ENCODE results near the gene GLT1D1.

GLT1D1 gene

GRCh38 chr12:128974881-128975280, 121.6 kb downstream of the GLT1D1 start:
- no peak for ATAC-seq
- Mint-ChIP-seq H3K4me1 (peaks cover 8% of the 10 kb centered on the region), H3K9me3 (no peaks in the 10 kb centered on the region), H3K36me3 (peaks cover 6% of the 10 kb centered on the region), H3K27ac (no peak overlapping the region), H3K4me3 (no peak overlapping the region)
- DNase-seq (ENCODE audit: low spot score in 2 of 2): no peak

- Mint-ChIP-seq H3K9me3 (no peaks in the 10 kb centered on the region), H3K4me1 (no peaks in the 10 kb centered on the region), H3K4me3 (no peak overlapping the region), H3K27ac (no peak overlapping the region), H3K36me3 (peaks cover 6% of the 10 kb centered on the region)
- peak; percentile 58 for ATAC-seq
- peak in 1 of 2 donors; percentile 50 for DNase-seq (ENCODE audit: low spot score in 2 of 2)
Observed at GRCh38 chr12:128976120-128976738, 123.0 kb downstream of the GLT1D1 start.

- Mint-ChIP-seq H3K36me3 (peaks cover 6% of the 10 kb centered on the region), H3K4me3 (no peak overlapping the region), H3K4me1 (no peaks in the 10 kb centered on the region), H3K27ac (no peak overlapping the region), H3K9me3 (no peaks in the 10 kb centered on the region)
- ATAC-seq (no peak), DNase-seq (ENCODE audit: low spot score in 2 of 2) (no peak)
Observed at GRCh38 chr12:128977441-128977840, 124.2 kb downstream of the GLT1D1 start.

GRCh38 chr12:128978067-128978466, 124.8 kb downstream of the GLT1D1 start:
- no peak overlapping the region for H3K27ac Mint-ChIP-seq
- DNase-seq (ENCODE audit: low spot score in 2 of 2): no peak

GRCh38 chr12:128980623-128981022, 127.3 kb downstream of the GLT1D1 start:
- DNase-seq (ENCODE audit: low spot score in 2 of 2) (no peak), ATAC-seq (no peak)
- Mint-ChIP-seq H3K4me1 (no peaks in the 10 kb centered on the region), H3K4me3 (no peak overlapping the region), H3K27ac (no peak overlapping the region), H3K36me3 (no peaks in the 10 kb centered on the region), H3K9me3 (no peaks in the 10 kb centered on the region)

More at GRCh38 chr12:128978067-128978466, 124.8 kb downstream of the GLT1D1 start:
- ATAC-seq: no peak
- H3K36me3 Mint-ChIP-seq: peaks cover 6% of the 10 kb centered on the region
- H3K9me3 Mint-ChIP-seq: no peaks in the 10 kb centered on the region
- no peak overlapping the region for H3K4me3 Mint-ChIP-seq
- H3K4me1 Mint-ChIP-seq: no peaks in the 10 kb centered on the region

GRCh38 chr12:128981971-128982533, 128.8 kb downstream of the GLT1D1 start:
- Mint-ChIP-seq H3K27ac (no peak overlapping the region), H3K9me3 (no peaks in the 10 kb centered on the region), H3K4me3 (no peak overlapping the region), H3K36me3 (no peaks in the 10 kb centered on the region), H3K4me1 (no peaks in the 10 kb centered on the region)
- DNase-seq (ENCODE audit: low spot score in 2 of 2): no peak
- ATAC-seq: no peak

- no peak overlapping the region for H3K4me3 Mint-ChIP-seq
- DNase-seq (ENCODE audit: low spot score in 2 of 2) (no peak), ATAC-seq (peak; percentile 16)
- no peaks in the 10 kb centered on the region for H3K4me1 Mint-ChIP-seq
- H3K36me3 Mint-ChIP-seq: no peaks in the 10 kb centered on the region
- no peaks in the 10 kb centered on the region for H3K9me3 Mint-ChIP-seq
- H3K27ac Mint-ChIP-seq: no peak overlapping the region
Observed at GRCh38 chr12:128982933-128983332, 129.7 kb downstream of the GLT1D1 start.

GRCh38 chr12:128983371-128983770, 130.1 kb downstream of the GLT1D1 start:
- H3K36me3 Mint-ChIP-seq: no peaks in the 10 kb centered on the region
- no peaks in the 10 kb centered on the region for H3K4me1 Mint-ChIP-seq
- H3K9me3 Mint-ChIP-seq: no peaks in the 10 kb centered on the region
- no peak for ATAC-seq
- no peak for DNase-seq (ENCODE audit: low spot score in 2 of 2)
- no peak overlapping the region for H3K4me3 Mint-ChIP-seq
- no peak overlapping the region for H3K27ac Mint-ChIP-seq

- ATAC-seq (no peak), DNase-seq (ENCODE audit: low spot score in 2 of 2) (no peak)
- no peaks in the 10 kb centered on the region for H3K9me3 Mint-ChIP-seq
- H3K27ac Mint-ChIP-seq: no peak overlapping the region
- no peaks in the 10 kb centered on the region for H3K4me1 Mint-ChIP-seq
- H3K4me3 Mint-ChIP-seq: no peak overlapping the region
- no peaks in the 10 kb centered on the region for H3K36me3 Mint-ChIP-seq
Observed at GRCh38 chr12:128986957-128987356, 133.7 kb downstream of the GLT1D1 start.

GRCh38 chr12:128989287-128989686, 136.0 kb downstream of the GLT1D1 start:
- ATAC-seq: no peak
- Mint-ChIP-seq H3K27ac (no peak overlapping the region), H3K9me3 (no peaks in the 10 kb centered on the region), H3K36me3 (no peaks in the 10 kb centered on the region), H3K4me3 (no peak overlapping the region), H3K4me1 (no peaks in the 10 kb centered on the region)
- no peak for DNase-seq (ENCODE audit: low spot score in 2 of 2)

- Mint-ChIP-seq H3K4me1 (no peaks in the 10 kb centered on the region), H3K4me3 (no peak overlapping the region), H3K27ac (no peak overlapping the region), H3K36me3 (no peaks in the 10 kb centered on the region), H3K9me3 (no peaks in the 10 kb centered on the region)
- ATAC-seq: no peak
- DNase-seq (ENCODE audit: low spot score in 2 of 2): no peak
Observed at GRCh38 chr12:128991716-128992115, 138.4 kb downstream of the GLT1D1 start.

GRCh38 chr12:128992116-128992515, 138.8 kb downstream of the GLT1D1 start:
- Mint-ChIP-seq H3K4me1 (no peaks in the 10 kb centered on the region), H3K4me3 (no peak overlapping the region), H3K9me3 (no peaks in the 10 kb centered on the region), H3K36me3 (no peaks in the 10 kb centered on the region), H3K27ac (no peak overlapping the region)
- ATAC-seq: no peak
- DNase-seq (ENCODE audit: low spot score in 2 of 2): no peak

GRCh38 chr12:128992550-128992949, 139.3 kb downstream of the GLT1D1 start:
- DNase-seq (ENCODE audit: low spot score in 2 of 2) (no peak), ATAC-seq (no peak)
- no peak overlapping the region for H3K4me3 Mint-ChIP-seq
- no peaks in the 10 kb centered on the region for H3K4me1 Mint-ChIP-seq
- no peak overlapping the region for H3K27ac Mint-ChIP-seq
- H3K9me3 Mint-ChIP-seq: no peaks in the 10 kb centered on the region
- H3K36me3 Mint-ChIP-seq: no peaks in the 10 kb centered on the region

GRCh38 chr12:128994856-128995255, 141.6 kb downstream of the GLT1D1 start:
- DNase-seq (ENCODE audit: low spot score in 2 of 2) (no peak), ATAC-seq (no peak)
- Mint-ChIP-seq H3K9me3 (no peaks in the 10 kb centered on the region), H3K4me3 (no peak overlapping the region), H3K4me1 (no peaks in the 10 kb centered on the region), H3K36me3 (no peaks in the 10 kb centered on the region), H3K27ac (no peak overlapping the region)

GRCh38 chr12:128995619-128996018, 142.3 kb downstream of the GLT1D1 start:
- Mint-ChIP-seq H3K27ac (no peak overlapping the region), H3K36me3 (no peaks in the 10 kb centered on the region), H3K4me3 (no peak overlapping the region), H3K4me1 (no peaks in the 10 kb centered on the region), H3K9me3 (no peaks in the 10 kb centered on the region)
- no peak for DNase-seq (ENCODE audit: low spot score in 2 of 2)
- no peak for ATAC-seq

- no peaks in the 10 kb centered on the region for H3K4me1 Mint-ChIP-seq
- H3K4me3 Mint-ChIP-seq: no peak overlapping the region
- H3K27ac Mint-ChIP-seq: no peak overlapping the region
- DNase-seq (ENCODE audit: low spot score in 2 of 2): no peak
- H3K36me3 Mint-ChIP-seq: no peaks in the 10 kb centered on the region
- no peaks in the 10 kb centered on the region for H3K9me3 Mint-ChIP-seq
- no peak for ATAC-seq
Observed at GRCh38 chr12:129001826-129002225, 148.5 kb downstream of the GLT1D1 start.
